GM18861 (cell line): ENCODE data around the gene CLASP1.
"Not testable (repeated sequence)": the region's sequence is repeated elsewhere in the genome, so short reads cannot be mapped to it uniquely, and the experiment has no call there.

Experiments
- ATAC-seq: cut with Tn5 transposase; IDR thresholded peaks from one replicate; pipeline ENCODE4 v1.9.1; 2021; ENCODE audit not compliant: unreplicated experiment

Gene CLASP1

DNA sequence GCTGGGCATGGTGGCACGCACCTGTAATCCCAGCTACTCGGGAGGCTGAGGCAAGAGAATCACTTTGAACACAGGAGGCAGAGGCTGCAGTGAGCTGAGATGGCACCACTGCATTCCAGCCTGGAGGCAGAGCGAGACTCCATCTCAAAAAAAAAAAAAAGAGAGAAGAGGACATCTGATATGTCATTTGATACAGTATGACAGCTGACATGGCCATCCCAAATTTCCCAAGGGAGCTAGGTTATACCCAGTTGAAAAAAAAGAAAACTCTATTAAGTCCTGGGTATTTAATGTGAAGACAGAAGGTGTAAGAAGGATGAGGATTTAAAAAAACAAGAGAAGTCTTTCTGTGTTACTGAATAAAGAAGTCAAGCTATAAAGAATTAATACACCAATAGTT, 23.3 kb downstream of the CLASP1 start:
- ATAC-seq: no peak

DNA sequence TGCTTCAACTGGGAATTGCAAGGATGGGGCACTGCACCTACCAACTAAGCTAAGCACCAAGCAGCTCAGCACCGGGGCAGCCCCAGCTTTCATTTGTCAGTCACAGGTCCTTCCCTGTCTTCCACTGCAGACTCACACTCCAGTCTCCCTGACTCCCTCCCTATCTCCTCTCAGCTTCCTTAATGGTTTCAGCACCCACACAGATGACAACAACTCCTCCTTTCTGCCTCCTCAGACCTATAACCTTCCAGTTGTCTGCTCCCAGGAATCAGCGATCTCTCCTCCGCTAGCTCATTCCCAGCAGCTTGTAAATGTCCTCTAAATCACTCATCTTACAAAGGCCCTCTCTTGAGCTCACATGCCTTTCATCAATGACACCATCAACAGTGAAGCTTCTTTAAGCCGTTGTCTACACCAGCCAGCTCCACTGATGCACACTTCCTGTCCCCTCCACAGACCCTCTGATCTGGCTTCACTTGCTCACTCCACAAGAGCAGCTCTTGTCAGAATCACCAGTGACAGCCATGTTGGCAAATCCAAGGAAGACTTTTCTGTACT, 32.1 kb downstream of the CLASP1 start:
- peak; percentile 63 for ATAC-seq

DNA sequence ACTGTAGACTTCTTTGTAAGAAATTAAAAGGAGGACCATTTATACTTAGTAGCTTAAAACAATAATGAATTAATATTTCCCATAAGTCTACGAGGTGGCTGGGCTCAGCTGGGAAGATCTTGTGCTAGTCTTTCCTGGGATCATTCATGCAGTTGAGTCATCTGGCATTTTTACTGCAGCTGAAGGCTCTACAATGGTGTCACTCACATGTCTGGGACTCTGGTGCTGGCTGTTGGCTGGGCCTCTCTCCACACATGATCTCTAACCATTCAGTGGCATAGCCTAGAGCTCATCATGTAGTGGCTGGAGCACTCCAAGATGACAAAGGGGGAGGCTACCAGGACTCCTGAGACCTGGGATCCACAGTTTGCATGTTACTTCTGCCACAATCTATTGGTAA, 35.5 kb downstream of the CLASP1 start:
- ATAC-seq: no peak

DNA sequence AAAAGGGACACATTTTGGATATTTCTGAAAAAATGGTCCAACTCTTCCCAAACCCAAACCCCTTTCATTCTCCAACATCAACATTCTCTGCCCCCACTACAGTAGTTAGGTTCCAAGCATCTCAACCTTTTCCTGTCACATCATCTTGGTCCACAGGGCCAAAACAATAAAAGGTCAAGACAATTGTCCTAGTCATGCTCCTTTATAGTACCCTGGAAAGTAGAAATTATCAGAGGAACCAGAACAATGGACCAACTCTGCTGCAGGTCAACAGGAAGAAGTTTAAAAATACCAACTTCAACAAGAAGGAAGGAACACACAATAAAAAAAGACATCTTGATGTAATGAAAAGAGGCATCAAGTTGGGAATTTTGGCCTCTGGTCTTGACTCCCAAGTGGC, 36.1 kb downstream of the CLASP1 start:
- ATAC-seq: no peak

DNA sequence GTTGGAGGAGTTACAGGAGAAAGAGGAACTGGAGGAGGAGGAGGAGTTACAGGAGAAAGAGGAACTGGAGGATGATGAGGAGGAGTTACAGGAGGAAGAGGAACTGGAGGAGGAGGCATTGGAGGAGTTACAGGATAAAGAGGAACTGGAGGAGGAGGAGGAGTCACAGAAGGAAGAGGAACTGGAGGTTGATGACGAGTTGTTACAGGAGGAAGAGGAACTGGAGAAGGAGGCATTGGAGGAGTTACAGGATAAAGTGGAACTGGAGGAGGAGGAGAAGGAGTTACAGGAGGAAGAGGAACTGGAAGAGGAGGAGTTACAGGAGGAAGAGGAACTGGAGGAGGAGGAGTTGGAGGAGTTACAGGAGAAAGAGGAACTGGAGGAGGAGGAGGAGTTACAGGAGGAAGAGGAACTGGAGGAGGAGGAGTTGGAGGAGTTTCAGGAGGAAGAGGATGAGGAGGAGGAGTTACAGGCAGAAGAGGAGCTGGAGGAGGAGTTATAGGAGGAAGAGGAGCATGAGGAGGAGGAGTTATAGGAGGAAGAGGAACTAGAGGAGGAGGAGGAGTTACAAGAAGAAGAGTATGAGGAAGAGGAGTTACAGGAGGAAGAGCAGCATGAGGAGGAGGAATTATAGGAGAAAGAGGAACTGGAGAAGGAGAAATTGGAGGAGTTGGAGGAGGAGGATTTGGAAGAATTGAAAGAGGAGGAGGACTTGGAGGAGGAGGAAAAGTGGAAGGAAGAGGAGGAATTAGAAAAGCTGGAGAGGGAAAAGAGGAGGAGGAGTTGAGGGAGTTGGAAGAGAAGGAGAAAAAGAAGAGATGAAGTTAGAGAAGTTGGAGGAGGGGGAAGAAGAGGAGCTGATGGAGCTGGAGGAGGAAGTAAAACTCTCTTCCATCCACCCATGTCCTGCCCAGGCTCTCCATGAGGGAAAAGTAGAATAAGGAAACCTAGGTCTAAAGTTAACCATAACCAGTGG, 37.2 kb downstream of the CLASP1 start:
- ATAC-seq: no peak

DNA sequence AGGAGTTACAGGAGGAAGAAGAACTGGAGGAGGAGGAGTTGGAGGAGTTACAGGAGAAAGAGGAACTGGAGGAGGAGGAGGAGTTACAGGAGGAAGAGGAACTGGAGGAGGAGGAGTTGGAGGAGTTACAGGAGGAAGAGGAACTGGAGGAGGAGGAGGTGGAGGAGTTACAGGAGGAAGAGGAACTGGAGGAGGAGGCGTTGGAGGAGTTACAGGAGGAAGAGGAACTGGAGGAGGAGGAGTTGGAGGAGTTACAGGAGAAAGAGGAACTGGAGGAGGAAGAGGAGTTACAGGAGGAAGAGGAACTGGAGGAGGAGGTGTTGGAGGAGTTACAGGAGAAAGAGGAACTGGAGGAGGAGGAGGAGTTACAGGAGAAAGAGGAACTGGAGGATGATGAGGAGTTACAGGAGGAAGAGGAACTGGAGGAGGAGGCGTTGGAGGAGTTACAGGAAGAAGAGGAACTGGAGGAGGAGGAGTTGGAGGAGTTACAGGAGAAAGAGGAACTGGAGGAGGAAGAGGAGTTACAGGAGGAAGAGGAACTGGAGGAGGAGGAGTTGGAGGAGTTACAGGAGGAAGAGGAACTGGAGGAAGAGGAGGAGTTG, 38.1 kb downstream of the CLASP1 start:
- ATAC-seq: not testable (repeated sequence)

DNA sequence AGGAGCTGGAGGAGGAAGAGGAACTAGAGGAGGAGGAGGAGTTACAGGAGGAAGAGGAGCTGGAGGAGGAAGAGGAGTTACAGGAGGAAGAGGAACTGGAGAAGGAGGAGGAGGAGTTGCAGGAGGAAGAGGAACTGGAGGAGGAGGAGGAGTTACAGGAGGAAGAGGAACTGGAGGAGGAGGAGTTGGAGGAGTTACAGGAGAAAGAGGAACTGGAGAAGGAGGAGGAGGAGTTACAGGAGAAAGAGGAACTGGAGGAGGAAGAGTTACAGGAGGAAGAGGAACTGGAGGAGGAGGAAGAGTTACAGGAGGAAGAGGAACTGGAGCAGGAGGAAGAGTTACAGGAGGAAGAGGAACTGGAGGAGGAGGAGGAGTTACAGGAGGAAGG, 38.8 kb downstream of the CLASP1 start:
- not testable (repeated sequence) for ATAC-seq

DNA sequence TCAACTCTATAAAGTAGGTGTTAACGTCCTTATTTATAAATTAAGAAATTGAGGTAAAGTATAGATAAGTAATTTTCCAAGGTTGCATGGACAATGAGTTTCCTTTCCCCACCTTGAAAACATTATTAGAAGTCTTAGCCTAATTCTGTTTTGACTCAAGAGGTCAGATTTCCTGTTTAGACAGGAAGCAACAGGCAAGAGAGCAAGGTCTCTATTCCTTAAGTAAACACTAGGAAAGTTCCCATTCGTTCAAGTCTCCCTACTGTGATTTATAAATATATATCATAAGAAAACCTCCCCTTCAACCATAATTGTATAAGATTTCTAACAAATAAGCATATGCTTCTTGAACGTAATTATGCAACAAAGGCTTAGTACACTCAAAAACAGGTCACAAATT, 40.3 kb downstream of the CLASP1 start:
- ATAC-seq: no peak

DNA sequence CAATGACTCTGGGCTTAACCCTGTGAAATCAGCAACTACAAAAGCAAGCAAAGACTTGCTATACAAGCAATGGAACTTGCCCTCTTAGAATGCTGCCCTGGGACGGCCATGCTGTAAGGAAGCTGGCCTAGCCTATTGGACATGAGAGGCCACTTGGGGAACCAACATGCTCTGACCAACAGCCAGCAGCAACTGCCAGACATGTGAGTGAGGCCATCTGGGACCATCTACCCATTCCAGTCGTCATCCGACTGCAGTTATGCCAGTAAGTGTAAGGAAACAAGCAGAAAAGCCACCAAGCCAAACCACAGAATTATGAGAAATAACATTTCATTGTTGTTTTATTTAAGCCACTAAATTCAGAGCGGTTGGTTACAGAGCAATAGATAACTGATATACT, 40.9 kb downstream of the CLASP1 start:
- ATAC-seq: no peak

DNA sequence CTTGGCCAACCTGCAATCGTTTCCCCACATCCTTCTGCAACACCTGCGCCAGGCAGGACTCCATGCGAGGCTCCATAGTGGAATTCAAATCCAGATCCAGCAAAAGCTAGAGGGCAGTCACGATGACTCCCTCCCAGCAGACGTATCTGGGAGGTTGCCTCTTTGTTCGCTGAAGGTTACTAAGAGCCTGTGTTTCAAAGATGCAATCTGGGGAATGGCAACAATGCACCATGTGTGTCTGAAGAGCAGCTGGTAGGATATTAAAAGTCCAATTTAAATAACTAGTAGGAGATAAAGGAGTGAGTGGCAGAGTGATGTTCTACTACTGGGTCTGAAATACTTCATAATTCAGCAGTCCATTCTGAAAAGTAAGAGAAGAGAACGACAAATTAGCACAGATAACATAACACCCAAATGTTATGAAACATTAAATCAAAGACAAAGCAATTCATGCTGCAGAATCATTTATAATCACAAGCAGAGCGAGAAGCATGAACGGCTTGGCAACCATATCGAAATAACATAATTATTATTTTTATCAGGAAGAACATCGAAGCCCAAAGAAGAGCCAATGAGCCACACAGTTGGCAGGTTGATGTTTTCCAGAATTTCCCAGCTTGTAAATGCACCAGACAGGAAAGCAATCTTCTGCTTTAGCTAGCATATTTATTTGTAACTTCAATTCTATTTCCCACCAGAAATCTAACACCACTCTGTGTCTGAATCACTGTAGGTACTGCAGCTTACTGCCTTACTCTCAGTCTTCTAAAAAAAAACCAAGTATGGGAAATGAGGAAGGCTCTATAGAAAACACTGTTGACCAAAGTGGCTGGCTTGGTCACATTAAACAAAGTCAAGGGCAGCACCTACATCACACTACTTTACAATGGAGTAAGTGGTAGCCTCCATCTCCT, 43.2 kb downstream of the CLASP1 start:
- ATAC-seq: no peak

DNA sequence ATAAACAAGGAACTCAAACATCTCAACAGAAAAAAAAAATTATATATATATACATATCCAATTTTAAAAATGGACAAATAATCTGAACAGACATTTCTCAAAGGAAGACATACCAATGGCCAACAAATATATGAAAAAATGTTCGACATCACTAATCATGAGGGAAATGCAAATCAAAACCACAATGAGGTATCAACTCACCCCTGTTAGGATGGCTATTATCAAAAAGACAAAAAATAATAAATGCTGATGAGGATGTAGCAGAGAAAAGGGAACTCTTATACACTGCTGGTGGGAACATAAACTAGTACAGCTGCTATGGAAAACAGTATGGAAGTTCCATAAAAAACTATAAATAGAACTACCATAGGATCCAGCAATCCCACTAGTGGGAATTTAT, 46.1 kb downstream of the CLASP1 start:
- no peak for ATAC-seq

DNA sequence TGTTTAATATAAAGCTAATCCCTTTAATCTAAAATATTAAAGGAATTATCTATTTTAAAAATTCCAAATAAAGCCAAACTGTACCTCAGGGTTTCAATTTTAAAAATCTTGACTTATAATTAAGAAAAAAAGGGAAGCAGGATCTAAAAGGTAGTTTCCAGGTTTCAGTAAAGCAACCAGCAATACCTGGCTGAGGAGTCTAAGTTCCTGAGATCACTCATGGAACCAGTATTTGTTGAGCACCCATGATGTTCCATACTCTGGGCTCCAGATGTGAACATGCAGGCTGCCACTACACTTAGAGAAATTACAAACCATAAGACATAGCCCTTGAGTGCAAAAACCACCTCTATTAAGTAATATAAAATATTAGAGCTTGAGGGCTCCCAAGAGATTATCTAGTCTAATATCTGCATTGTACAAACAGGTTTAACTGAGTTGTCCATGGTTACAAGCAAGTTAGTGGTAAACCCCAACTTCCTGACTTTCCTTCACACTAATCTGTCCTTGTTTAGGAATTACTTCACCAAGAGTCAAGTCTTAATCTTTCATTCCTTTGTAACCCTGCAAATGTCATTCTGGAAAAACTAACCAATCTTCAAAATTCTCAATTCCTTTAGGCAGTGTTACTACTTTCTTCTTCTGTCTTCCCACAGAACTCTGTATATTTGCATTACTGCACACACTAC, 49.2 kb downstream of the CLASP1 start:
- peak; percentile 33 for ATAC-seq

DNA sequence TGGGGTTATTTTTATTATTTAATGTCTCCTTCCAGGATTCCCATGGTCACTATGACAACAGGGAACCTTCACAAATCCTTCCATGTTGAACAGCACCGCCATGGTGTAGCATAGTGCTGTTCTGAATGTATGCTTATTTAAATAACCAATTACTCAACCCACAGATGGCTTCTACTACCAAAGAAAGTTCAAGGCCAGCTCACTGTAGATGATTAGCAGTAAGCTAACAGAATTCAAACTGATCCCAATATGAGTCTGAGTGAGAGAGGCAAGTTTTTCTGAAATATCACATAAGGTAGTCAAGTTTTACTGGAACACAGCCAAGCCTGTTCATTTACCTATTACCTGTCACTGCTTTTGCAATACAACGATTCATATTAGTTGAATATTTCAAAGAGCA, 51.2 kb downstream of the CLASP1 start:
- no peak for ATAC-seq

DNA sequence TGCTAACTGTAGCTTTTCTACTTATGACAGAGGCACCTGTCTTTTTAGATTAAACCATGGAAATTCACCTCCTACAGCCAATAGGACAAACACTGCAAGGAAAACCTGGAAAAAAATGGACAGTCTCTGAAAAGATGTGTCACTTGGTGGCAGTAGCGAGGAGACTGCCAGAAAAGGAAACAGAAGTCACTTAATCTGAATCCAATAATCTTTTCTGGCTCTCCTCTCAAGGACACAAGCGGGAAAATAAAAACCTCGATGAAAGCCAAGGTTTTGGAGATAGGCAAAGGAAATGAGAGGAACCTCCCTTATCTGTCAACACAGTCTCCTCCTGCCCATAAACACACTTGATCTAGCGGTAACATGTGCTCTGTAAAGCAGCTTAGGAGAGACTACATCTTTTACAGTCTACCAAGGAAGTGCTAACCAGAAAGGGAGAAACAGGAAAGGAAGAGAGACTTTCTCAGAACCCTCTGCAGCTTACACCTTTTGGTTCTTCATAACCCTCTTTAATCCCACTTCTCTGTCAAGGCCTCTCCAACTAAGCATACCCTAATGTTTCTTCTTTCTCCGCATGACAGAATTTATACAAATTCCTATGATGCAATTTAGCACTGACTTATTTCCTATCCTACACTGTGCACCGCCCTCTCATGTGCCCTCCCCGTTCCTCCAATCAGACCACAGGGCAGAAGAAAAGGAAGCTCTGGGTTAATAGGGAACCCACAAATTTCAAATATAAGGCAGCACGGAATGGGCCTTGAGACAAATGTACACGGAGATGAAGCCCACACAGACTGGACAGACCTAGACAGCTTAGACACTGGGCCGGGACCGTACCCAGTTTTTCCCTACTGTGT, 52.8 kb downstream of the CLASP1 start:
- peak; percentile 71 for ATAC-seq

DNA sequence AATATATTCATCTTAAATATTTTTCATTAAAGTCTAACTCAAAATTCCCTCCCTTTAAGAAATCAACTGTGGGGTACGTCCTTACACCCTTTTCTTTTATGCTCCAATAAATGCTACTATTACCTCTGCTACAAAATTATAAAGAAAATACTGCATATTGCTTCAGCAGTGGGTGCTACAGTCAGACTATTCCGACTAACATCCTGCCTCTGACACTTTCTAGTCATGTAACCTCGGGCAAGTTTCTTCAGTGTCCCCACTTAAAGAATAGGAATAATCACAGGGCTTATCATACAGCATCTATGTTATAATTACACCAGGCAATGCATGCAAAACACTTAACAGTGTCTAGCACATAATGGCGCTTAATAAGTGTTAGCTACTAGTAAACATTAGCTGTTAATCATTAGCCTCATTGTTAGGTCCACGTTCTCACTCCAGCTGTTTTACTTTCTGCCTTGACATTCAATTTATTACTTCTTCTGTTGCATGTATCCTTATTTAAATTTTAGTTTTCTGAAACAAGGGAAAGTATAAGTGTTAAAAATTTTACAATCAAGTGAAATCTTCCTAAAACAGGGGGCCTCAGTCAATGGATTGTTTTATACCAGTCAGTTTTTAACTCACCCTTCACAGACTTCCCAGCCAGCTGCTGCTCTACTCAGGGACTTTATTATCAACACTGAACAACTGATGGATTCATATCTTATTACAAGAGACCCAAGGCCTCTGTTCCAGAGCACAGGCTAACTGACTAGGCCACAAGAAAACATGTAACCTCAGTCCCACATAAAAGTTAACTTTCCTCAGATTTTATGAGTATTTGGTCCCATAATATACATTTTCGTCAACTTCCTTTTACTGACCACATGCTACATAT, 54.0 kb downstream of the CLASP1 start:
- peak; percentile 46 for ATAC-seq

DNA sequence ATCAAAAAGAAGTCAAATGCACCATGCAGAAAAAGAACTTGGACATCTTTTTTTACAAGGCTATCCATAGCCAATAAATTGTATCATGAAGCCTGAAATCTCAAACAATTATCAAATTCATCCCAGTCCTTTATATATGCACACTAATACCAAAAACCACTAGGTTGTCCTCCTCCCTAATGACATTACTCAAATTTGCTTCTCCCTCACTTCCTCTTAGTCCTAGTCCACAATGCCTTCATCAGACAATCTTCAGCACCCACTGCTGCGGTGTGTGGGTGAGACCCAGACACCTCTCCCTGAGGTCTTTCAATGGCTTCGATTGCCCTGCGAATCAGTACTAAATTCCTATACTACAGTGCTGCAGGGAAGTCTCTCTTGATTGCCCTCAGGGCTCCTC, 58.1 kb downstream of the CLASP1 start:
- no peak for ATAC-seq

DNA sequence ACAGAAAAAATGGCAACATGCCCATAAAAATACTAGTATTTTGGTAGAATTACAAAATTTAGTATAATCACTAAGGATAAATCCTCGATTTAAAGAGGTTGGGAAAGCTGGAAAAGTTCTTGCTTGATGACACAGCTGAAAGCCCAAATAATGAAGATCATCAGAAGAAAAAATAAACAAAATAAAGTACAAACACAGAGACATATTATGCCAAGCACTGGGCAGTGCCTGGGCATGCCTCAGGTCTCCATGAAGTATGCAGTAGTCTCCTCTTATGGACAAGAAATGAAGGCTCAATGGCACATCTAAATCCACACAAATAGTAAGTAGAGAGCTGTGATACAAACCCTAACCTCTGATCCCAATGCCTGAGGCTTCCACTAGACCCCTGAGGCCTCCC, 60.9 kb downstream of the CLASP1 start:
- no peak for ATAC-seq

DNA sequence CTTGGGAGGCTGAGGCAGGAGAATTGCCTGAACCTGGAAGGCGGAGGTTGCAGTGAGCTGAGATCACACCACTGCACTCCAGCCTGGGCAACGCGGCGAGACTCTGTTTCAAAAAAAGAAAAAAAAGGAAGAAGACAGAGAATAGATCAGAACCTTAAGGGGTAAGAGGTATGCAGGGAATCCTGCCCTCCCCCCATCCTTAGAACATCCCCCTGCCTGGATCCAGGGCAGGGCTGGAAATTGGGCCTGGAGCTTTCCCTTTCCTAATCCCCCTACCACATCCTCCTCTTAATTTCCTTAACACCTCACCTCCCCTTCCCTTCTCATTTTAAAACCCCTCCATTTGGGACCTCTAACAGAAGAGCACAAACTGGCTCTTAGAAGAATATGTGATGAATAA, 62.1 kb downstream of the CLASP1 start:
- no peak for ATAC-seq

DNA sequence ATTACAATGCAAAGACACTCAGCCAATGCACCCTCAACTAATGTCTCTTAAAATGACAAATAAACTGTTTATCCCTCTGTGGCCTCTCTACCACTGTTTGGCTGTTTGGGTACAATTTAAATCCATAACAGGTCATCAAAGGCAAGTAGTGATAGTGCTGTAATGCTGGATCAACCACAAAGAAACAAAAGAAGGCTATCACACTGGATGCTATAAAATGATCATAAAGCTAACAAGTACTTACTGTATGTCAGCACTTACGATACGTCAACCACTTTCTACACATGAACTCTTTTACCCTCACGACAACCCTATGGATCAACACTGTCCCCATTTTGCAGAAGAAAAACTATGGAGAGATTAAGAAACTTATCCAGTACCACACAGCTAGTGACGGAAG, 64.5 kb downstream of the CLASP1 start:
- ATAC-seq: no peak
